HG02798 (cell line): ENCODE data around the gene PCDHGA7.
A peak's percentile ranks its signal among the peaks of the same experiment; 100 is the strongest.
"Not testable (repeated sequence)": the region's sequence is repeated elsewhere in the genome, so short reads cannot be mapped to it uniquely, and the experiment has no call there.

Experiments used
- ATAC-seq: cut with Tn5 transposase; IDR thresholded peaks from one replicate; pipeline ENCODE4 v1.9.1; 2021; ENCODE audit warnings: mild to moderate bottlenecking; ENCODE audit not compliant: unreplicated experiment, poor library complexity

PCDHGA7 gene

DNA sequence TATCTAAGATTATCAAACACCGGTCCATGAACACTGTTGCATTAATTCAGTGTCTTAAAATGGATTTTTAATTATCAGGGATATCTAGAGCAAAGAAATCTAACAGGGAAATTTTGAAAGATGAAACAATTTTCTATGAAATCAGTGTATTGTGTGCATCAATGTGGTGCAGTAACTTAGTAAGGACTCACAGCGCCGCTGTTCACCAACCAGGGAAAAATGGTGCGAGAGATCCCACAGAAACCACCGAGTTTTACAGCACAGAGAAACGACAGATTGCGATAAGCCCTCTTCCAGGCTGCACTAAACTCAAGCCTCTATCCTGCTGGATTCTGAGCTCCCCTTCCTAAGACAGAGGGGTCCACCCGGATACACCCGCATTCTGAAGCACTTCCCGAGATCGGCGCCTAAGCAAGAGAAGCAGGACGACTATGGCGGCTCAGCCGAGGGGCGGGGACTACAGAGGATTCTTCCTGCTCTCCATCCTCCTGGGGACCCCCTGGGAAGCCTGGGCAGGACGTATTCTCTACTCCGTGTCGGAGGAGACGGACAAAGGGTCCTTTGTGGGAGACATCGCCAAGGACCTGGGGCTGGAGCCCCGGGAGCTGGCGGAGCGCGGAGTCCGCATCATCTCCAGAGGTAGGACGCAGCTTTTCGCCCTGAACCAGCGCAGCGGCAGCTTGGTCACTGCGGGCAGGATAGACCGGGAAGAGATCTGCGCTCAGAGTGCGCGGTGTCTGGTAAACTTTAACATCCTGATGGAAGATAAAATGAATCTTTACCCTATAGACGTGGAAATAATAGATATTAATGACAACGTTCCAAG is at the start of gene PCDHGA7:
TSS of gene PCDHGA7 (plus strand) at position 274 of the 826 bp plus-strand sequence. CDS start at position 432, 158 bp downstream.
- peak; percentile 52 for ATAC-seq

DNA sequence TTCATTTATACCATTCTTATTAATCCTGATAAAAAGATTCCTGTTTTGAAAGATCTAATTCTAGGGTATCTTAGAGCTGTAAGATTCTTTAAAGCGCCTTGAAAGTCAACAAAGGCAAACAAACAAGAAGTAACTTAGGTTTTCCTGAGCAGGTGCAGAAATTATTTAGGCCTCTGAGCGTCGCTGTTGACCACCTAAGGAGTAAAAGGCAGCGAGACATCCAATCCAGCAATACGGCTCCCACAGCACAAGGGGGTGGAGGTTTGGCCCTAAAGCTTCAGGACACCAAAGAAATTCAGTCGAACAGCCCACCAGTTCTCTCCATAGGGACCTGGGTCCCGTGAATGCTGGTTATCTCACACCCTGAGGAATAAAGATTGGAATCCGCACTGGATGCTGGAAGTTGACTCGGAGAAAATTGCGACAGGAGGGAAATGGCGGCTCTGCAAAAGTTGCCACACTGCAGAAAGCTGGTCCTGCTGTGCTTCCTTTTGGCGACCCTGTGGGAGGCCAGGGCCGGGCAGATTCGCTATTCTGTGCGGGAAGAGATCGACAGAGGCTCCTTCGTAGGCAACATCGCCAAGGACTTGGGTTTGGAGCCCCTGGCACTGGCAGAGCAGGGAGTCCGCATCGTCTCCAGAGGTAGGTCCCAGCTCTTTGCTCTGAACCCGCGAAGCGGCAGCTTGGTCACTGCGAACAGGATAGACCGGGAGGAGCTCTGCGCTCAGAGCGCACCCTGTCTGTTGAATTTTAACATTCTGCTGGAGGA is 43.8 kb upstream of the PCDHGA7 start, which contains the start of gene PCDHGA2:
TSS of gene PCDHGA2 (plus strand) at position 223 of the 769 bp plus-strand sequence.
- no peak for ATAC-seq

DNA sequence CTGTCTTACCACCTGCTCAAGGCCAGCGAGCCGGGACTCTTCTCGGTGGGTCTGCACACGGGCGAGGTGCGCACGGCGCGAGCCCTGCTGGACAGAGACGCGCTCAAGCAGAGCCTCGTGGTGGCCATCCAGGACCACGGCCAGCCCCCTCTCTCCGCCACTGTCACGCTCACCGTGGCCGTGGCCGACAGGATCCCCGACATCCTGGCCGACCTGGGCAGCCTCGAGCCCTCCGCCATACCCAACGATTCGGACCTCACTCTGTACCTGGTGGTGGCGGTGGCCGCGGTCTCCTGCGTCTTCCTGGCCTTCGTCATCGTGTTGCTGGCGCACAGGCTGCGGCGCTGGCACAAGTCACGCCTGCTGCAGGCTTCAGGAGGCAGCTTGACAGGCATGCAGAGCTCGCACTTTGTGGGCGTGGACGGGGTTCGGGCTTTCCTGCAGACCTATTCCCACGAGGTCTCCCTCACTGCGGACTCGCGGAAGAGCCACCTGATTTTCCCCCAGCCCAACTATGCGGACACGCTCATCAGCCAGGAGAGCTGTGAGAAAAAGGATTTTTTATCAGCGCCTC is 41.7 kb upstream of the PCDHGA7 start:
- not testable (repeated sequence) for ATAC-seq

DNA sequence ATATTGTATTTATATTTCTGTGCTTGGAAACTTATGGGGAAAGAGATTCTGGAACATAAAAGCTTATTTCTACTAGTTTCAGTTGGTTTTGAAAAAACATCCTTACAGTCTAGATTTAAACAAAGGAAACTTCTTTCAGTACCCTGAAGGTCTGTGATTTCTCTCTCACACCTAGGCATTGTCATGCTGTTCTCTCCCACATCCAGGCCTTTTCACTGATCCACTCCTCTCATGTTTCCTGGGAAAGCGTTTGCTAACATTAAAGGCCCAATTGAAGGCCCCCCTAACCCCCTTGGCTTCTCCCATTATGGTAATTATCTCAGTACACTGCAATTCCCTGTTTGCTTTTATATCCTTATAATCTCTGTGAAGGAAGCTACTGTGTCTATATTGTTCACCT is 39.8 kb upstream of the PCDHGA7 start:
- no peak for ATAC-seq

DNA sequence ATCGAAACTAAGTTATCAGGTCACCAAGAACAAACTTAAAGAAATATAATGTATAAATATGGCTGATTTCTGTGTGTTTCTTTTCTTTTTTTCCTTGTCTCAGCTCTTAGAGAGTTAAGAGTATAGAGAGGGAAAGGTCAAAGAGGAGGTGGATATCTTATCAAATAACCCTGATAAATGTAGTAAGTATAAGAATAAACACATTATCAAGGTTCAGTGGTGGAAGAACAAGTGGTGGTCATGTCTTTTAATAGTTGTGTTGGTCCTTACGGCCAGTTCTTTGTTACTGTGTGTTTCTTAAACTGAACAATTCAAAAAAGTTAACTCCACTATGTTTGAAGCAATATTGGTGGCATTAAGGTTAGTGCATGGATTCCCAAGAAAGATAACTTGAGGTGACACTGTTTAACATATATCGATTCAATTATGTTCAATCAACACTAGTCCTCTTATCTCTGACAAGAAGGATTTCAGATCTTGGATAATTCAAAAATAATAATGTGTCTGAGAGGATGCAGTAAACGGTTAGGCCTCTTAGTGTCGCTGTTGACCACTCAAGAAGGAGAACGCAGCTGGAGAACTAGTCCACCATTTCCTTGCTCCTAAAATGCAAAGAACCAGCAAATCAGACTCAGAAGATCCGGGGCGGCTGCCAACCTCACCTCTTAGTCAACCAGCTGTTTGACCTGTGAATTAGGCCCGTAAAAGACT is 39.1 kb upstream of the PCDHGA7 start, which contains the start of gene PCDHGA3:
TSS of gene PCDHGA3 (plus strand) at position 588 of the 711 bp plus-strand sequence. CDS start 205 bp downstream, outside the sequence.
- ATAC-seq, result no peak

DNA sequence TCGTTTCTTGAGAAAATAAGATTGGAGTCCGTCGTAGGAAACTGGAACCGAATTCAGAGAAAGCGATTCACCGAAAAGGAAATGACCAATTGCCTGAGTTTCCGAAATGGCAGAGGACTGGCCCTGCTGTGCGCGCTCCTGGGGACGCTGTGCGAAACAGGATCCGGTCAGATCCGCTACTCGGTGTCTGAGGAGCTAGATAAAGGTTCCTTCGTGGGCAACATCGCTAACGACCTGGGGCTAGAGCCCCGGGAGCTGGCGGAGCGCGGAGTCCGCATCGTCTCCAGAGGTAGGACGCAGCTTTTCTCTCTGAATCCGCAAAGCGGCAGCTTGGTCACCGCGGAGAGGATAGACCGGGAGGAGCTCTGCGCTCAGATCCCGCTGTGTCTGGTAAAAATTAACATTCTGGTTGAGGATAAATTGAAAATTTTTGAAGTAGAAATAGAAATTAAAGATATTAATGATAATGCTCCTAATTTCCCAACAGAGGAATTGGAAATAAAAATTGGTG is 38.5 kb upstream of the PCDHGA7 start:
- ATAC-seq, result no peak

DNA sequence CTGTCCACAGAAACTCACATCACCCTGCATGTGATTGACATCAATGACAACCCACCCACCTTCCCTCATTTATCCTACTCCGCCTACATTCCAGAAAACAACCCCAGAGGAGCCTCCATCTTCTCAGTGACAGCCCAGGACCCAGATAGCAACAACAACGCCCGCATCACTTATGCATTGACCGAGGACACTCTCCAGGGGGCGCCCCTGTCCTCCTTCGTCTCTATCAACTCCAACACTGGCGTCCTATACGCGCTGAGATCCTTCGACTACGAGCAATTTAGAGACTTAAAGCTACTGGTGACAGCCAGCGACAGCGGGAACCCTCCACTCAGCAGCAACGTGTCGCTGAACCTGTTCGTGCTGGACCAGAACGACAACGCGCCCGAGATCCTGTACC is 37.2 kb upstream of the PCDHGA7 start:
- no peak for ATAC-seq

DNA sequence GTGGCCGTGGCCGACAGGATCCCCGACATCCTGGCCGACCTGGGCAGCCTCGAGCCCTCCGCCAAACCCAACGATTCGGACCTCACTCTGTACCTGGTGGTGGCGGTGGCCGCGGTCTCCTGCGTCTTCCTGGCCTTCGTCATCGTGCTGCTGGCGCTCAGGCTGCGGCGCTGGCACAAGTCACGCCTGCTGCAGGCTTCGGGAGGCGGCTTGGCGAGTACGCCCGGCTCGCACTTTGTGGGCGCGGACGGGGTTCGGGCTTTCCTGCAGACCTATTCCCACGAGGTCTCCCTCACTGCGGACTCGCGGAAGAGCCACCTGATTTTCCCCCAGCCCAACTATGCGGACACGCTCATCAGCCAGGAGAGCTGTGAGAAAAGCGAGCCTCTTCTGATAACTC is 36.5 kb upstream of the PCDHGA7 start:
- ATAC-seq, result not testable (repeated sequence)

DNA sequence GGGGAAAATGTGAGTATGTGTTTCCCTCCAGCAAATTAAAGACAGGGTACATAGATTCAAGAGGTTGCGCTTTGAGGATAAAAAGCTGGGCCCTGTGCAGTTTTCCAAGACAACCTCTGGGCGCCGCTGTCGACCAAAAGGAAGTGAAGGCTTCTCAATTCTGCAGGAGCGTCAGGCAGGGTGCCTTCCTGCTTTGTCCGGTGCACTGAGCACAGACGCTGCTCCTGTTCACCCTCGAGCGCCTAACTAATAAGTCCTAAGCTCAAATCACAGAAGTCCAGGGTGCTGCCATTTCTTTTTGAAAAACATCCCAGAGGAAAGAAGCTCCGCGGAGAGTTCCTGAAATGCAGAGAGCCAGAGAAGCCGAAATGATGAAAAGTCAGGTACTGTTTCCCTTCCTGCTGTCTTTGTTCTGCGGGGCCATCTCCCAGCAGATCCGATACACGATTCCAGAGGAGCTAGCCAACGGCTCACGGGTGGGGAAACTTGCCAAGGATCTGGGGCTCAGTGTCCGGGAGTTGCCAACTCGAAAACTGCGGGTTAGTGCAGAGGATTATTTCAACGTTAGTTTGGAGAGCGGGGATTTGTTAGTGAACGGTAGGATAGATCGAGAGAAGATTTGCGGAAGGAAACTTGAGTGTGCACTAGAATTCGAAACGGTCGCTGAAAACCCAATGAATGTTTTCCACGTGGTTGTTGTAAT is 32.5 kb upstream of the PCDHGA7 start, which contains the start of gene PCDHGB1:
TSS of gene PCDHGB1 (plus strand) at position 183 of the 703 bp plus-strand sequence. CDS start at position 345, 162 bp downstream.
- ATAC-seq, result no peak

DNA sequence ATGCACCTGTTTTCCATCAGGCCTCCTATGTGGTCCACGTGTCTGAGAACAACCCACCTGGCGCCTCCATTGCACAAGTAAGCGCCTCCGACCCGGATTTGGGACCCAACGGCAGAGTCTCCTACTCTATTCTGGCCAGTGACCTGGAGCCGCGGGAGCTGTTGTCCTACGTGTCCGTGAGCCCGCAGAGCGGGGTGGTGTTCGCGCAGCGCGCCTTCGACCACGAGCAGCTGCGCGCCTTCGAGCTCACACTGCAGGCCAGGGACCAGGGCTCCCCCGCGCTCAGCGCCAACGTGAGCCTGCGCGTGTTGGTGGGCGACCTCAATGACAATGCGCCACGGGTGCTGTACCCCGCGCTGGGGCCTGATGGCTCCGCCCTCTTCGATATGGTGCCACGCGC is 31.0 kb upstream of the PCDHGA7 start:
- ATAC-seq, result no peak

DNA sequence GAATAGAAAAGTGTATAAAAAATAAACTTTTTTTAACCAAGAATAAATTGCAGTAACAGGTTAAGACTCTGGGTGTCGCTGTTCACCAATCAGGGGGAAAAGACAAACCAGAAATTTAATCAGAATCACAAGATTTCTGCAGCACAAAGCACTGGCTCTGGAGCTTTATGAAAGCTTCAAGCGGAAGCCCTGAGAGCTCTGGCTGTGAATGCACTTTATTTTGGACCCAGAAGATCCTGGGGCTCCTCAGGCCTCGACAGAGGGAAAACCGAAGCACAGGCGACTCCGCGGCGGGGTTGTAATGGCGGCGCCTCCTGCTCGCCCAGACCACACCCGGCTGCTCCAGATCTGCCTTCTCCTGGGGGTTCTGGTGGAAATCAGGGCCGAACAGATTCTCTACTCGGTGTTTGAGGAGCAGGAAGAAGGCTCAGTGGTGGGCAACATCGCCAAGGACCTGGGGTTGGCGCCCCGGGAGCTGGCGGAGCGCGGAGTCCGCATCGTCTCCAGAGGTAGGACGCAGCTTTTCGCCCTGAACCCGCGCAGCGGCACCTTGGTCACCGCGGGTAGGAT is 27.6 kb upstream of the PCDHGA7 start, which contains the start of gene PCDHGA4:
TSS of gene PCDHGA4 (plus strand) at position 122 of the 570 bp plus-strand sequence. CDS start at position 209, 87 bp downstream.
- no peak for ATAC-seq

DNA sequence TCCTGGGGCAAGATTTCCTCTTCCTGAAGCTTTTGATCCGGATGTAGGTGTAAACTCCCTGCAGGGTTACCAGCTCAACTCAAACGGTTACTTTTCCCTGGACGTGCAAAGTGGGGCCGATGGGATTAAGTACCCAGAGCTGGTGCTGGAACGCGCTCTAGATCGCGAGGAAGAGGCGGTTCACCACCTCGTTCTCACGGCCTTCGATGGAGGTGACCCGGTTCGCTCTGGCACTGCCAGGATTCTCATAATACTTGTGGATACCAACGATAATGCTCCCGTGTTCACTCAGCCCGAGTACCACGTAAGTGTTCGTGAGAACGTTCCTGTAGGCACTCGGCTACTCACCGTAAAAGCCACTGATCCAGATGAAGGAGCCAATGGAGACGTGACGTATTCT is 26.9 kb upstream of the PCDHGA7 start:
- no peak for ATAC-seq

DNA sequence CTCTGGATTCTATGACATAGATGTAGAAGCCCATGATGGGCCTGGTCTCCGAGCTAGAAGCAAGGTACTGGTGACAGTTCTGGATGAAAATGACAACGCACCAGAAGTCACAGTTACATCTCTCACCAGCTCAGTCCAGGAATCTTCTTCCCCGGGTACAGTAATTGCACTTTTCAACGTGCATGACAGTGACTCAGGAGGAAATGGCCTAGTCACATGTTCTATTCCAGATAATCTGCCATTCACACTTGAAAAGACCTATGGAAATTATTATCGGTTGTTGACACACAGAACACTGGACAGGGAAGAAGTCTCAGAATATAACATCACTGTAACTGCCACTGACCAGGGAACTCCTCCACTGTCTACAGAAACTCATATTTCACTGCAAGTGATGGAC is 26.4 kb upstream of the PCDHGA7 start:
- no peak for ATAC-seq

DNA sequence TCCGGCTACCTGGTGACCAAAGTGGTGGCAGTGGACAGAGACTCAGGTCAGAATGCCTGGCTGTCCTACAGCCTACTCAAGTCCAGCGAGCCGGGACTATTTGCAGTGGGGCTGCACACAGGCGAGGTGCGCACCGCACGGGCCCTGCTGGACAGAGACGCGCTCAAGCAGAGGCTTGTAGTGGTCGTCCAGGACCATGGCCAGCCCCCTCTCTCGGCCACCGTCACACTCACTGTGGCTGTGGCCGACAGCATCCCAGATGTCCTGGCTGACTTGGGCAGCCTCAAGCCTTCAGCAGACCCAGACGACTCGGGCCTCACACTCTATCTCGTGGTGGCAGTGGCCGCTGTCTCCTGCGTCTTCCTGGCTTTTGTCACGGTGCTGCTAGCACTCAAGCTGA is 25.6 kb upstream of the PCDHGA7 start:
- ATAC-seq, result no peak

DNA sequence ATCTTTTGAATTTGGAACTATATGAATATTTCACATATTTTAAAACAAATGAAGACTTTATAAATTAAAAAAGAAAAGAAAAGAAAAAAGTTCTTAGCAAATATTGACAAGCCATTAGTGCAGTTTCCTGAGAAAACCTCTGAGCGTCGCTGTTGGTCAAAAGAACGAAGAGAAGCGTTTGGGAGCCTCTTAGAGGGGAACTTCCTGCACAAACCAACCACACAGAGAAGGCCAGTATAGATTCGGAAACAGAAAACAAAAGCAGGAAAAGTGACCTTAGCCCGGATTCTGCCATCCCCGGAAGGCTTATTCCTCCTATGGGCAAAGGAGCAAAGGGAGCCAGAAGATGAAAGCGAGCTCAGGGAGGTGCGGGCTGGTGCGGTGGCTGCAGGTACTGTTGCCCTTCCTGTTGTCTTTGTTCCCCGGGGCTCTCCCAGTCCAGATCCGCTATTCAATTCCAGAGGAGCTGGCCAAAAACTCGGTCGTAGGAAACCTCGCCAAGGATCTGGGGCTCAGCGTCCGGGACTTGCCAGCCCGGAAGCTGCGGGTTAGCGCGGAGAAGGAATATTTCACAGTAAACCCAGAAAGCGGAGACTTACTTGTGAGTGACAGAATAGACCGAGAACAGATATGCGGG is 22.6 kb upstream of the PCDHGA7 start, which contains the start of gene PCDHGB2:
TSS of gene PCDHGB2 (plus strand) at position 205 of the 637 bp plus-strand sequence. CDS start at position 347, 142 bp downstream.
- ATAC-seq, result no peak

DNA sequence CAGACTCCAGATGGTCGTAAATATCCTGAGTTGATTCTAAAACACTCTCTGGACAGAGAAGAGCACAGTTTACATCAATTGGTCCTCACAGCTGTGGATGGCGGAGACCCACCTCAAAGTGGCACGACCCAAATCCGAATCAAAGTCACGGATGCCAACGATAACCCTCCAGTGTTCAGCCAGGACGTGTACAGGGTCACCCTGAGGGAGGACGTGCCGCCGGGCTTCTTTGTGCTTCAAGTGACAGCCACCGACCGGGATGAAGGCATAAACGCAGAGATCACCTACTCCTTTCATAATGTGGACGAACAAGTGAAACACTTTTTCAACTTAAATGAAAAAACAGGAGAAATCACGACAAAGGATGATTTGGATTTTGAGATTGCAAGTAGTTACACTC is 21.9 kb upstream of the PCDHGA7 start:
- no peak for ATAC-seq

DNA sequence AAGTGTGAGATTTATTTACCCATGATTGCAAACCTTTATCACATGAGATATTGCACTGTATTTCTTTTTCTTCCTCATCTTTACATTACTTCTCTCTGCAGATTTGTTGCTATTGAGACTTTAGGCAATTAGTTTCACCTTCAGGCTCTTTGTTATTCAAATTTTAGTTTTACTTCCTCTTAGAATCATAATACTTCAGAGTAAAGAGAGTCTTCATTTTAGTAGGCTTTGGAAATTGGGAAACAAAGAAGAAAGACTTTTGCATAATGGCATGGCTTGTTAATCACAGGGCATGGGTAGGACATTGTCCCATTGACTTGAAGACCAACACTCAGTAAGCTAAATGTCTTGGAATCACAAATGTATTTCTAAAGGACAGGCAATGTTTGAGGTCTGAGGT is 19.8 kb upstream of the PCDHGA7 start:
- no peak for ATAC-seq

DNA sequence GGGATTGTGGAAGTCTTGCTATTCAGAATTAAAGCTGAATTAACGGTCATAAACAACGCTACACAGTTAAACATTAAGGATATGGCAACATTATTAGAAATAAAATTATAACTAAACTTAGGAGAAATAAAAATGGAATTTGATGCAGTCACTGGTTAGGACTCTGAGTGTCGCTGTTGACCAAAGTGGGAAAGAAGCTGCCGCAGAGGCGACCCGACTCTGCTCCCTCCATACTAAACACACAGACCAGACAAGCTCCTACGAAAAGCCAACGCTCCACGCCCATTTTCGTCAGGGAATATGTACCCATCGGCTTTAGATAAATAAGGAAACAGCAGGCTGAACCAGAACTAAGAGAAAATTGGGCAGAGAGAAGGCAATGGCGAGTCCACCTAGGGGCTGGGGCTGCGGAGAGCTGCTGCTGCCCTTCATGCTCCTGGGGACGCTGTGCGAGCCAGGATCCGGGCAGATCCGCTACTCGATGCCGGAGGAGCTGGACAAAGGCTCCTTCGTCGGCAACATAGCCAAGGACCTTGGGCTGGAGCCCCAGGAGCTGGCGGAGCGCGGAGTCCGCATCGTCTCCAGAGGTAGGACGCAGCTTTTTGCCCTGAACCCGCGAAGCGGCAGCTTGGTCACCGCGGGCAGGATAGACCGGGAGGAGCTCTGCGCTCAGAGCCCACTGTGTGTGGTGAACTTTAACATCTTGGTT is 18.4 kb upstream of the PCDHGA7 start, which contains the start of gene PCDHGA5:
TSS of gene PCDHGA5 (plus strand) at position 211 of the 709 bp plus-strand sequence. CDS start at position 380, 169 bp downstream.
- no peak for ATAC-seq
